ENCODE measurements around the gene GRIK5. TPM values are rescaled to one million over a fixed set of nuclear protein-coding genes. Genes with fewer than 3 reads are reported as not detected.

The GRIK5 gene
- total and polyA plus RNA-seq, 2 donors from 2014 or later: 8.9 to 16.2 TPM

- DNase-seq: no peak
- Histone ChIP-seq H3K27me3 (ENCODE audit: control insufficient read depth, insufficient read depth, low read length) (no peaks in the 10 kb centered on the region), H3K27ac (ENCODE audit: low read depth in 2 of 2, low read length in 2 of 2) (no peak overlapping the region), H3K4me1 (ENCODE audit: control insufficient read depth in 2 of 3, insufficient read depth in 2 of 3, low read depth in 1 of 3, low read length in 3 of 3) (no peaks in the 10 kb centered on the region), H3K9me3 (ENCODE audit: control insufficient read depth in 2 of 3, insufficient read depth in 1 of 3, low read length in 3 of 3) (no peaks in the 10 kb centered on the region), H3K36me3 (ENCODE audit: control insufficient read depth in 2 of 3, insufficient read depth in 3 of 3, low read length in 3 of 3) (no peaks in the 10 kb centered on the region), H3K9ac (ENCODE audit: low read length in 3 of 3) (no peak overlapping the region), H3K4me3 (ENCODE audit: low read length in 3 of 3) (no peak overlapping the region)
- no peak for FAIRE-seq
- TF ChIP-seq CTCF (IDR thresholded peaks at IDR 0.05; ENCODE audit: borderline replicate concordance, extremely low read depth, insufficient read depth): no peak
- intact Hi-C loops (cut with DNase I): no loop called here
Observed at GRCh38 chr19:42051166-42052115, 18.6 kb downstream of the GRIK5 start.

- intact Hi-C loops (cut with DNase I): no loop called here
- H3K27ac ChIP-seq (ENCODE audit: low read depth in 2 of 2, low read length in 2 of 2): no peak overlapping the region
- no peak for TF ChIP-seq CTCF (IDR thresholded peaks at IDR 0.05; ENCODE audit: borderline replicate concordance, extremely low read depth, insufficient read depth)
- H3K9ac ChIP-seq (ENCODE audit: low read length in 3 of 3): no peak overlapping the region
- no peaks in the 10 kb centered on the region for H3K27me3 ChIP-seq (ENCODE audit: control insufficient read depth, insufficient read depth, low read length)
- no peaks in the 10 kb centered on the region for H3K9me3 ChIP-seq (ENCODE audit: control insufficient read depth in 2 of 3, insufficient read depth in 1 of 3, low read length in 3 of 3)
- FAIRE-seq (no peak), DNase-seq (no peak)
- H3K4me3 ChIP-seq (ENCODE audit: low read length in 3 of 3): no peak overlapping the region
- no peaks in the 10 kb centered on the region for H3K4me1 ChIP-seq (ENCODE audit: control insufficient read depth in 2 of 3, insufficient read depth in 2 of 3, low read depth in 1 of 3, low read length in 3 of 3)
- no peaks in the 10 kb centered on the region for H3K36me3 ChIP-seq (ENCODE audit: control insufficient read depth in 2 of 3, insufficient read depth in 3 of 3, low read length in 3 of 3)
Observed at GRCh38 chr19:42048992-42049391, 21.0 kb downstream of the GRIK5 start.

- no peaks in the 10 kb centered on the region for H3K9me3 ChIP-seq (ENCODE audit: control insufficient read depth in 2 of 3, insufficient read depth in 1 of 3, low read length in 3 of 3)
- H3K36me3 ChIP-seq (ENCODE audit: control insufficient read depth in 2 of 3, insufficient read depth in 3 of 3, low read length in 3 of 3): peaks cover 0 to 2% (median 0%) of the 10 kb centered on the region in 3 donors
- DNase-seq (no peak), FAIRE-seq (no peak)
- TF ChIP-seq CTCF (IDR thresholded peaks at IDR 0.05; ENCODE audit: borderline replicate concordance, extremely low read depth, insufficient read depth): no peak
- no peak overlapping the region for H3K4me3 ChIP-seq (ENCODE audit: low read length in 3 of 3)
- H3K27me3 ChIP-seq (ENCODE audit: control insufficient read depth, insufficient read depth, low read length): no peaks in the 10 kb centered on the region
- H3K4me1 ChIP-seq (ENCODE audit: control insufficient read depth in 2 of 3, insufficient read depth in 2 of 3, low read depth in 1 of 3, low read length in 3 of 3): no peaks in the 10 kb centered on the region
- no peak overlapping the region for H3K27ac ChIP-seq (ENCODE audit: low read depth in 2 of 2, low read length in 2 of 2)
- intact Hi-C loops (cut with DNase I): no loop called here
- no peak overlapping the region for H3K9ac ChIP-seq (ENCODE audit: low read length in 3 of 3)
Observed at GRCh38 chr19:42045575-42045974, 24.4 kb downstream of the GRIK5 start.

Data from kidney (tissue), 14 donors.